DMS153 treated with DMSO at 0.1 percent for 48 hours (cell line): Measurements from ENCODE around the gene UBXN11.
"Not testable (repeated sequence)": the region's sequence is repeated elsewhere in the genome, so short reads cannot be mapped to it uniquely, and the experiment has no call there.

Experiments
- DNase-seq: peaks from one replicate; lab custom pipeline; 2025; ENCODE audit not compliant: unreplicated experiment; lab: John Stamatoyannopoulos, UW

UBXN11 gene

DNA sequence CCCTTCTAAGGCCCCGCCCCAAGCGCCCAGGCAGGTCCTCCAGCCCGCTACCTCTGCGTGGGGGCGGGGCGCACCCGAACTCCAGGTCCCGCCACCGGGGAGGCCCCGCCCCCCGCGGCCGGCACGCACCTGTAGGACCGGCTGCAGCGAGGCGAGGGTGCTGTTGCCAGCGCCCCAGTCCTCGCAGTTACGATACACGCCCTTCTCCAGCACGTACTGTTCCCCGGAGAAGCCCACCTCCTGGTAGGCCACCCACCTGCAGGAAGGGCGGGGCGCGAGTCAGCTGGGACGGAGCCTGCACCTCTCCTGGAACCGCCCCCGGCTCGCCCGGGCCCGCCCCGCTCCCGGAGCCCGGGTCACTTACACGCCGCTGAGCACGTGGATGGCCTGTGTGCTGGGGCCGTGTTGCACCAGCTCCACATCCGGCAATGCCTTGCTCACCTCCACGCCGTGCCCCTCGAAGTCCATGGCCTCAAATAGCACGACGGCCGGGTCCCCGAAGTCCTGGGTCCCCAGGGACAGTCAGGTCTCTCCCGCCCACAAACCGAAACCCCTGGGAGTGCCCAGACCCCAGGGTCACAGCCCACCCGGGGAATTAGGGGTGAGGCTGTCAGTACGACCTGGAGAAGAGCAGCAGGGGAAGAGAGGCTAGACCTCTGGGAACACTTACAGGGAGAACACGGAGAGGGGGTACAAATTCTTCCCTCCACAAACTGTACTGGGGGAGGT, 30.2 kb upstream of the UBXN11 start:
- DNase-seq, result peak; percentile 88

DNA sequence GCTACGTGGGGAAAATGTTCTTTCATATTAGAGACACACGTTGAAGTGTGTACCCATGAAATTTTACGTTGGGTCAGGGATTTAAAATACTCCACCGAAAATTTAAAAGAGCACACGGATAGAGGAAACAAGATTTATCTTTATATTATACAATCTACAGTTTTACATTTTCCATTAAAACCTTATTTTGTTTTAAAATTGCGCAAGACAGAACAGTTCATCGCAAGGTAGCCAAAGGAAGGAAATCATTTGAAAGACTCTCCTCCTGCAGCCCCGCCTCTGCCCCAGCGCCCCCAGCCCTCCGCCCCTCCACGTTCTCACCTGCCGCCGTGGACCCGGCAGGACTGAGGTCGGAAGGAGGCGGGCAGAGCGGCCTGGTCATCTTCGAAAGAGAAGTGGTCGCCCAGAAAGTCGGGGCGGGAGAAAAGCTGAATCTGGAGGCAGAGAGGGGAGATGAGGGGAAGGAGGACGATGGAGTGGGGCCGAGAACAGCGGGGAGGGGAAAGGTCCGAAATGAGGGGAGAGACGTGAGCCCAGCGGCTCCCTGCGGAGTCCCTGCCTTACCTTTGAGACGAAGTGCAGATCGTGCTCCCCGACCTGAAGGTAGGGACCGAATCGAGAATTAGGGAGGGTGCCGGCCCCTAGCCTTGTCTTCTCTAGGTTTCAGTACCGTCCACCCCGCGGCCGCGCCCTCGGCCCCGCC, 29.5 kb upstream of the UBXN11 start:
- peak; percentile 48 for DNase-seq

DNA sequence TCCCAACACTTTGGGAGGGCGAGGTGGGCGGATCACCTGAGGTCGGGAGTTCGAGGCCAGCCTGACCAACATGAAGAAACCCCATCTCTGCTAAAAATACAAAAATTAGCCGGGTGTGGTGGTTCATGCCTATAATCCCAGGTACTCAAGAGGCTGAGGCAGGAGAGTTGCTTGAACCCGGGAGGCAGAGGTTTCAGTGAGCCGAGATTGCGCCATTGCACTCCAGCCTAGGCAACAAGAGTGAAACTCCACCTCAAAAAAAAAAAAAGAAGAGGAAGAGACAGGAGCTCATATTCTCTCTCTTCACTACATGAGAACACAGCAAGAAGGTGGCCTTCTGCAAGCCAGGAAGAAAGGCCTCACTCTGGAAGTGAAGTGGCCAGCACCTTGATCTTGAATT, 26.9 kb upstream of the UBXN11 start:
- not testable (repeated sequence) for DNase-seq

DNA sequence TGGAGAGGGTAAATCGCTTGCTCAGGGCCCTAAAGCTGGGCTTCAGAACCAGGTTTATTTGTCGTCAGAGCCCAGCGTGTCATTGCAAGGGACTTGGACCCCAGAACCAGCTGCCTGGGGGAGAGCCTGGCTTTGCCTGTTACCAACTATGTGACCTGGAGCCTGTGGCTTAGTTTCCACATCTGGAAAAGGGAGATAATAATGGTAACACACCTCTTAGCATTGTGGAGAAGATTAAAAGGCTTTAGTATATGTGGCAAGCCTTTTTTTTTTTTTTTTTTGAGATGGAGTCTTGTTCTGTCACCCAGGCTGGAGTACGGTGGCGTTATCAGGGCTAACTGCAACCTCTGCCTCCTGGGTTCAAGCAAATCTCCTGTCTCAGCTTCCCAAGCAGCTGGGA, 23.8 kb upstream of the UBXN11 start:
- no peak for DNase-seq

DNA sequence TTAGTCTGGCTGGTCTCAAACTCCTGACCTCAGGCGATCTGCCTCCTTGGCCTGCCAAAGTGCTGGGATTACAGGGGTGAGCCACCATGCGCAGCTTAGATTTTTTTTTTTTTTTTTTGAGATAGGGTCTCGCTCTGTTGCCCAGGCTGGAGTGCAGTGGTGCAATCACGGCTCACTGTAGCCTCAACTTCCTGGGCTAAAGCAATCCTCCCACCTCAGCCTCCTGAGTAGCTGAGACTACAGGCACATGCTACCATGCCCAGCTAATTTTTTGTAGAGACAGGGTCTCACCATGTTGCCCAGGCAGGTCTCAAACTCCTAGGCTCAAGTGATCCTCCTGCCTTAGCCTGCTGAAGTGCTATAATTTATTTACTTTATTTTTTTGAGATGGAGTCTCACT, 22.9 kb upstream of the UBXN11 start:
- DNase-seq, result not testable (repeated sequence)

DNA sequence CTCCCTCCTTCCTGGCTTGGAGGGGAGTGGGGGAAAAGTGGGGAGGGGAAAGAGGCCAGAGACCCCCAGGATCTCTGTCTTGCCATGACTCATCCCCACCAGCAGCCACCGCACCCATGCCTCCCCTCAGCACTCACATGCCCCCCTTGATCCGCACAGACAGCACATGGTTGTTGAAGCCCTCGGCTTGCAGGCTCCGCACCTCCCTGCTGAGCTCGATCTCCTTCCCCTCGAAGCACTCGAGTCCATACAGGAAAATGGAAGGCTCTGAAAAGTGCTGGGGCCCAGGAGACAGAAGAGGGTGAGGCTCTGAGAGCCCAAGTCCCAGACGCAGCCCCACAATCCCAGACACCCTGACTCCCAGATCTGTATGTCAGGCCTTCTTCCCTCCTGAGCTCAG, 22.2 kb upstream of the UBXN11 start:
- DNase-seq, result no peak

DNA sequence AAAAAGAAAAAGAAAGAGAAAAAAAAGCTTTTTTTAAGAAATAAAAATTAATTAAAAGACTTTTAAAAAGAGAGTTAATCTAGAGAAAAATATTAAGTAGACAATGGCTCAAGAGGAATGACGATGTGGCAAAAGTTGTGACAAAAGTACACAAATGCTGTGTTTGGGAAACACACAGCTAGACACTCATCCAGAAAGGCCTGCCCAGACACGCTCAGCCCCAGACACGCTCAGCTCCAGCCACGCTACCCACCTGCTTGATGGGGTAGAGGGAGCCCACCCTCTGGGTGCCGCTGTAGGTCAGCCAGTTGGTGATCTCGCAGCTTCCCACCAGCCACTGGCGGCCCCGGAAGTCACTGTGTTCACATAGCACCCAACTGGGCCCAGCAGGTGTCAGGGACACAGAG, 21.5 kb upstream of the UBXN11 start:
- DNase-seq, result peak; percentile 71

DNA sequence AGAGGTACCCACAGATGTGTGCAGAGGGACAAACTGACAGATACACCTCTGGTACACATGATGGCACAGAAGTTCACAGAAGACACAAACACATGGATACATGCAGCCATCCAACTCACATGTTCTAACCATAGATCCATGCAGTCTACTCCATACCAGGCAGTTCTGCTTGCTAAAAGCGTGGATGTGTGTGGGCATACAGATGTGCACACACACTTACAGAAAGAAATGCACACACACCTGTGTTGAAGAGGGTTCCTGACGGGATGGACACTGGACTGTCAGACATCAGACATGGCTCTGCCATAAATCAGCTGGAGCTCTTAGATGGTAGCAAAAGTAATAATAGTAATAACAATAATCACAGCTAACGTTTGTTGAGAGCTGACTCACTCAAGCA, 18.1 kb upstream of the UBXN11 start:
- DNase-seq, result no peak

DNA sequence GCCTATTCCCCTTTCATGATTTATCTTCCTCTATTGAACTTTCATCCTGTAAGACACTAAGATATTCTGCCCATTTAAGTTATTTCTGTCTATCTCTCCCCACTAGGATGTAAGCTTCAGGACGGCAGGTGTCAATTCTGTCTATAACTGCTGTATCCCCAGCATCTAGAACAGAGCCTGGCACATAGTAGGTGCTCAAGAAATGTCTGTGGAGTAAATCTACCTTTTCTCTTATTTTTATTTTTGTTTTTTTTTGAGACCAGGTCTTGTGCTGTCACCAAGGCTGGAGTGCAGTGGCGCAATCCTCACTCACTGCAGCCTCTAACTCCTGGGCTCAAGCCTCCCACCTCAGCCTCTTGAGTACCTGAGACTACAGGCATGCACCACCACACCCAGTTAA, 16.9 kb upstream of the UBXN11 start:
- DNase-seq, result no peak

DNA sequence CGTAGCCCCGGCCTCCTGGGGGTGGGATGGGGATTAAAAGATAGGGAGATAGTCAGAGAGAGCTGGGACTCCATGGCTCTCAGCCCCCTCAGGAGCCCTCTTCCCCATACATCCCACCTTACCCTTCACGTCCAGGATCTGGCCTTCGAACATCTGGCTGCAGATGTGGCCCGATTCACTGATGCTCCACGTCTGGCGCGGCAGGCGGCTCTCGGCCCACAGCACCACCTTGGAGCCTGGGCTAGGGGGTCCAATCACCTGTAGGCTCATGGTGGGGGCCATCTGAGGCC, 15.6 kb upstream of the UBXN11 start:
- no peak for DNase-seq

DNA sequence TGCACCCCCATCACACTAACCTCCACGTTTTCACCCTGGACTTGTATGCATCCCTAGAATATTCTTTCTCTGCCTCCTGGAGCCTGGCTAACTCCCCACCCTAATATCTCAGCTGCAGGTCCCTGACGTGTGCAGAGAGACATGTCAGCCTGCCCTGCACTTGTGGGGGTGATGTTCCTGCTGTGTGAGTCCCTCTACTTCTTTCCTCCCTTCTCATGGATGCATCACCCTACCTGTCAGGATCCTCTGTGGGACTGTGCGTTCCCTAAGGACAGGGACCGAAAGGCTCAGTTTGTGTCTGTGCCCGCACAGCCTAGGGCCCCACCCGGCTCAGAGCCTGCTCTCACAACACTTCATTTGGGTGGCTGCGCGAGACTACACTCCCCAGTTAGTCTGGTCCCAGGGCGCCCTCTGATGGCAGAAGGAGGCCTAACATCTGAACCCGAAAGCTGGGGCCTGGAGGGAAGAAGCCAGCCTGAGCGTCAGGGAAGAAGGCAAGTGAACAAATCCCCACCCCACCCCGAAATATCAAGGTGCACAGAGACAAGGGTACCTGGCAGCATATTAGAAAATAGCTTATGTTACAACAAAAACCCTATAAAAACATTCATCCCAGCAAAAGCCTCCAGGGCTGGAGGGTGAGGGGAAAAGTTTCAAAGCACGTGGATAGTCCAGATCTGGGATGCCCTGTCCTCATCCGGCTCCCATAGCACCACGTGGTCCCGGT, 15.0 kb upstream of the UBXN11 start:
- peak; percentile 69 for DNase-seq

DNA sequence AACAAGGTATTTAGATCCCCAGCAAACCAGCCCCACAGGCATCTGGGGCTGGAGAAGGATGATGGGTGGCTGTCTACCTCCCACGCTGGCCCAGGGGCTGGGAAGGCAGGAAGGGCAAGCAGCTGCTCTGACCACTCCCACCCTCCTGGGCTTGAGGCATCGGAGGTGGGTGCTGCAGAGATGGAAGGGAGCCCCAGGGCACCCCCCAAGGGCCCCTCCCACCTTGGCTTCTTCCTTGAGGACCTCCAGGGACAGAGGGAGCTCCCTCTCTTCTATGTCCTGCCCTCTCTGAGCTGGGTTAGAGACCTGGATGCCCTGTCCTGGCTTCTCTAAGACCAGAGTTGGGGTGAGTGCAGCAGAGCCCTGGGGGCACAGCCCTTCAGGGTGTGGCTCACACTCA, 14.5 kb upstream of the UBXN11 start:
- DNase-seq, result no peak

DNA sequence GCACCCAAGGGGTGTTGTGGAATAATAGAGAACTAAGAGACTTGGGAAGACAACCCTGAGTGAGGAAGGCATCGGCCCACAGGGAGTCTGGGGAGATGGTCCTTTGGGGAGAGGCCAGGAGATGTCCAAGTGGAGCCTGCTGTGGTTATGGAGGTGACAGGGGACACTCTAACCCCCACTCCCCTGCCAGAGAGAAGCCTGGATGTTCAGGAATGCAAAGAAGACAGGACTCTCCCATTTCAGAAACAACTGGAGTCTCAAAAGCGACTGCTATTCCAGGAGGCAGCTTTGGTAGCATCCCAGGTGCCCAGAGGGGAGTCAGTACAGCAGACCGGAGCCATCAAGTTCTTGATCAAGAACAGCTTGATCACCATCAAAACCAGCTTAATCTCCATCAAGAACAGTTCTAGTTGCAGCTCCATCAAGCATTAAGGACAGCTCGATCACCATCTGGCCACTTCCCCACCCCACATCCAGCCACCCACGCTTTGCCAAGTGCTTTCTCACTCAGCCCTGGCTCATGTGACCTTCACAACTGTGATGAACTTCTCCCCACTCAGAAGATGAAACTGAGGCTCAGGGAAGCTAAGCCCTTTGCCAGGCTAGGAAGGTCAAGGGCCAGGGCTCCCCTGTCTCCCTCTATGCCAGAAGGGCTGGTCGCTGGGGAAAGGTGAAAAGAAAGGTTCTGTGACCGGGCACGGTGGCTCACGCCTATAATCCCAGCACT, 12.1 kb upstream of the UBXN11 start:
- no peak for DNase-seq

DNA sequence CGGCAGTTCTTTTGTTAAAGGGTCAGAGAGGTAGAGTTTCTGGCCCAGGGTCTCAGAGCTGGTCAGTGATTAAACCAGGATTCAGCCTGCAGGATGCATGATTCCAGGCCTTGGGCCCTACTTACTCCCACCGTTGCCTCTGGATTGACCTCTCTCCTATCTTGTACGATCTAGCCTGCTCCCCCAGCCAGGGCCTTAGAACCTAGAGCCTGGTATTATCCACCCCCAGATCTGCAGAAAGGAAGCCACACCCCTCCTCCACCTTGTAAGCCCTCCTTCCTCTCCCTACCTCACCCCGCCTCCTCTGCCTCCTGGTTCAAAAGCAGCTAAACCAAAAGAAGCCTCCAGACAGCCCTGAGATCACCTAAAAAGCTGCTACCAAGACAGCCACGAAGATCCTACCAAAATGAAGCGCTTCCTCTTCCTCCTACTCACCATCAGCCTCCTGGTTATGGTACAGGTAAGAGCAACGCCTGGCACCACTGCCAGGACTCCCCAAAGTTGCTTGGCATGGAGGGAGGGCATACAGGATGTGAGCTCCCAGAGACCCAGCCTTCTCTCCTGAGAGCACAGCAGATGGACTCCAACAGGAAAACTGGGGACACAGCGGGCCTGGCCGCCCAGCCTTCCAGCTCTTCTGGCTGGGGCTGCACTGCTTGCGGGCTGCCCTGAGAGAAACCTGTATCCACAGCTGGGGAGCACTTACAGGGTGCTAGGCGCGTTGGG, 11.3 kb upstream of the UBXN11 start, which contains the start of gene CD52:
Gene CD52 (plus strand): TSS at position 347 of the 726 bp plus-strand sequence. CDS start 60 bp downstream, at position 407.
- DNase-seq, result no peak

DNA sequence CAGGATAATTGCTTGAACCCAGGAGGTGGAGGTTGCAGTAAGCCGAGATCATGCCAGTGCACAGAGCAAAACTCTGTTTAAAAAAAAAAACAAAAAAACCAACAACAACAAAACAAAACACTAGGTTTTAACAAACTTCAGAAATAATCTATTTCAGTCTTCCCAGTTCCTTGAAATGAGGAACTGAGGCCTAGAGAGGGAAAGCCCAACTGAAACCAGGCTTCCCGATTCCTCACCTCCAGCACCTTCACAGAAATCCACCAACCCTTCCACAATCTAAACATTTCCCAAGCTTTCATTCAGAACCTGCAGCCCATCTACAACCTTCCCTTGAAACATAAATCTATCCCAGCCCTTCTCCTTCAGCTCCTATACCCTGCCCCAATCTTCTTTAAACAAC, 10.7 kb upstream of the UBXN11 start:
- DNase-seq, result no peak

DNA sequence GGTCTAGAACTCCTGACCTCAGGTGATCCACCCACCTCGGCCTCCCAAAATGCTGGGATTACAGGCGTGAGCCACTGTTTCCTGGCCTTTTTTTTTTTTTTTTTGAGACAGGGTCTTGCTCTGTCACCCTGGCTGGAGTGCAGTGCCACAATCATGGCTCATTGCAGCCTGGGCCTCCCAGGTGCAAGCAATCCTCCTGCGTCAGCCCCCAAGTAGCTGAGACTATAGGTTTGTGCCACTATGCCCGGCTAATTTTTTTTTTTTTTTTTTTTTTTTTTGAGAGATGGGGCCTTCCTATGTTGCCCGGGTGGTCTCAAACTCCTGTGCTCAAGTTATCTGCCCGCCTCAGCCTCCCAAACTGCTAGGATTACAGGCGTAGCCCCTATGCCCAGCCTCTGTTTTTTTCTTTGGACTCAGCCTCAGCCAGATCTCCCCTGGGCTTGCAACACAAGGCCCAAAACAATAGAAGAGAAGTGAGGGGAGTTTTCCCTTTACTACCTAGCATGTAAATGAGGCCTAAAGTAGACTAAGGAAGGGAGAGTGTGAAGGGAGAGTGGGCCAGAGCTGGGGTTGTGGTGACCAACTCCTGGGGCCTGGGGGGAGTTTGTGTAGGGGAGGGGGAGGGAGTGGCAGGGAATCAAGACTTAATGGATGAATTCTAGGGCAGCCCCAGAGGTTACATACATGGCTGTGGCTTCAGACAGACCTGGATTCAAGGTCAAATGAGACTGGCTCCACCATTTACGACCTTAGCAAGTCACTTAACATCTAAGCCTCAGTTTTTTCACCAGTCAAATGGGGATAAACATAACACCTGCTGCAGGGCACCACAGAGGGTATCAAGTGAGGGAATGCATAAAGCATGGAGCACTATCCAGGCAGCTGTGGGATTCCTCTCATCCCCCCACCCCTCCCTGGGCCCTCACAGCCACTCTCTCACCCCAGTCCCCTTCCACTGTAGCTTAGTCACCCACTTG, 9.7 kb upstream of the UBXN11 start:
- no peak for DNase-seq

DNA sequence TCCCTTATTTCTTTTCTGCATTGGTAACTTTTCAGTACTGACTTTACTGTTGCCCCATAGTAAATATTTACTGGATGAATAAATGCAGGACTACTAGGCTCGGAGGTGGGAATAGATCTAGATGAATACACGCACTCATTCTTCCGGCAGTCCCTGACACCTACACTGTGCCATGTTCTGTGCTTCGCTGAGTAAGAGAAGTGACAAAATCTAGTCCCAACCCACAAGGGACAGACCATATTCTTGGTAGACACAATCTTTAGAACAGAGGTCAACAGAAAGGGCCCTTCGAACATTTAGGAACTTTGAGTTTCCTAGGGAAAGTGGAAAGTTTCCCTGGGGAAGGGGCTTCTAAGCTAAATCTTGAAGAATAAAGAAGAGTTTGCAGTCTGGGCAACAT, 8.1 kb upstream of the UBXN11 start:
- DNase-seq, result no peak

DNA sequence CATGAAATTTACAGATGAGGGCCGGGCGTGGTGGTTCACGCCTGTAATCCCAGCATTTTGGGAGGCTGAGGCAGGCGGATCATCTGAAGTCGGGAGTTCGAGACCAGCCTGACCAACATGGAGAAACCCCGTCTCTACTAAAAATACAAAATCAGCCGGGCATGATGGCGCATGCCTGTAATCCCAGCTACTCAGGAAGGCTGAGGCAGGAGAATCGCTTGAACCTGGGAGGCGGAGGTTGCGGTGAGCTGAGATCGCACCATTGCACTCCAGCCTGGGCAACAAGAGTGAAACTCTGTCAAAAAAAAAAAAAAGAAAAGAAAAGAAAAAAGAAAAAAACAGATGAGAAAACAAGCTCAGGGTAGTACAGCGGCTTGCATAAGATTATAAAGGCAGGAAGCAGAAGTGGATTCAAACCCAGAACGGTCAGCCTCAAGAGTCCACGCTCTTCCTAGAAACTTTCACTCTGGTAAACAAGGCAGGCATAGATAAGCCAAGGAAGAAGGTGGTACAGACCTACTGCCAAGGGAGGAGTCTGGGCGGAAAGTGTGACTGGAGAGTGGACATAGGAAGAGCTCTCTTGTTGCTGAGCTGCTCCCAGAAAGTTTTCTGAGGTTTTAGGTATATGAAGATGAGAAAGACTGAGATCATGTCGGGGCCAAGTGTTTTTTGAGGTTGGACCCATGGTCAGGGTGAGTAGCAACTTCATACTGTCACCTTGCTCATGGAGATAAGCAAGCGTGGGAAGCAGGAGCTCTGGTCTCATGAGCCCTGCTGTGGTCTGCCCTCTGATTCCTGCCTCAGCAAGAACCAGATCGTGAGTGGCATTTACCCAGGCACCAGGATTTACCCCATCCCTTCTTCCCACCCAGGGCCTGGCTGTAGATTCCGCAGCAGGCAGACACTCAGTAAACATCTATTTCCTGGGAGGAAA, 1.8 kb upstream of the UBXN11 start:
- not testable (repeated sequence) for DNase-seq

DNA sequence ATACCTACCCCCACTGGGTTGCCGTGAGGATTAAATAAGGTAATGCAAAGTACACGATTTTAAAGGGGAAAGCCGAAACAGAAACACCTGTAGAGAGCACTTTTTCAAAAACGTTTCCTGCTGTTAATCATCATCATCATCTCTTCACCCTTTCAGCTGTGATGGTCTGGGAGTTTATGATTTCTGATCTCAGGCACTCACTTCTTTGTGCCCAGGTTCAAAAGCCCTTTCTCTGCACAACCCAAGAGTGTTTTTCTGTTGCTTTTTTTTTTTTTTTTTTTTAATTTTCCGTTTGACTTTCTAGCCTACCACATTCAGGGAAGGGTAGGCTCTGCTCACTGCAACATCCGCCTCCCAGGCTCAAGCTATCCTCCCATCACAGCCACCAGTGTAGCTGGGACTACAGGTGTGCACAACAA, 936 bp upstream of the UBXN11 start:
- peak; percentile 70 for DNase-seq
